SK-MEL-5 (cell line): ENCODE results near the gene PSMC2. TPM values are rescaled to one million over a fixed set of nuclear protein-coding genes. Genes with fewer than 3 reads are reported as not detected.

Source experiments
- DNase-seq: peaks from one replicate; pipeline ENCODE4 v3.0.0-alpha.2; 2016; ENCODE audit warnings: low read depth, low spot score
- in situ Hi-C: cut with HindIII; loops from 2 replicates; pipeline ENCODE4 v1.10.0; 2016; ENCODE audit warnings: low sequenced_read_pairs, high pct_unique_total_duplicates, low pct_unique_long_range_greater_than_20kb
- polyA plus RNA-seq, 2 experiments: library from polyadenylated mRNA; depleted of rRNA; stranded (reverse); fragments of >200 nt; gene quantifications; 2 replicates each; pipeline ENCODE4 v1.2.3, GENCODE V29; 2015
- total RNA-seq: library from RNA; depleted of rRNA; stranded (reverse); fragments of >200 nt; shearing (Covaris generic); gene quantifications from 2 replicates; pipeline ENCODE4 v1.2.3, GENCODE V29; 2014; rRNA removed

The PSMC2 gene
- 375 and 389 TPM in 2 replicates for total RNA-seq
- polyA plus RNA-seq (2015; cell fraction: cytosol; rRNA removed) = 205 and 214 TPM in 2 replicates
- 201 and 218 TPM in 2 replicates for polyA plus RNA-seq (2015; cell fraction: nucleus; rRNA removed)

DNA sequence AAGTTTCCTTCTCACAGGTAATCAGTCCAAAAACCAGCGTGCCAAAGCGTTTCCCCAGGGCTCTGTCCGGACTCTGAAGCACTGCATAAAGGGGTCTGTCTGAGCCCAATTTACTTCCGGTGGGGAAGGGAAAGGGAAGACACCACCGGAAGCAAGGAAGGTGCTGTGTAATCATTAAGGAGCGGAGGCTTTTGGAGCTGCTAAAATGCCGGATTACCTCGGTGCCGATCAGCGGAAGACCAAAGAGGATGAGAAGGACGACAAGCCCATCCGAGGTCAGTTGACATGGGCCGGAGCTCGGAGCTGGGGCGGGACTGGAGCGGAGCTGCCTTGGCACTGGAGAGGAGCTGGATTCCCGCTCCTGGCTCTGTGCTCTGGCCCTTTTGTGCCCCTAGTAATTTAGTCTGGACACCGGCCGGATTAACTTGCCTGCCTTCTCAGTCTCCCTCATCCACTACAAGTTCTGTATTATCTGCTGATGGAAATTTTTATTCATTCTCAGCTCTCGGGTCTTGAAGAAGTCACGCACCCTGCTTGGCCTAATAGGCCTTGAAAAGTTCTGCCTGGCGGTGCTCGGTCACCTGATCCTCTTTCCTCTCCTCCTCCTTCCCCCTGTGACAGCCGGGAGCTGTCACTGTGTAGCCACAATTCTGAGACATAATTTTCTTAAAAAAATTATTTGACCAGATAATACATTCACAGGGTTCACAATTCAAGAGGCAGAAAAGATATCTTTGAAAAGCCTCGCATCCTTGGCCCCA, at the start of gene PSMC2:
TSS of gene PSMC2 (plus strand) at position 137 of the 761 bp plus-strand sequence. CDS start at position 206, 69 bp downstream.
- in situ Hi-C loops = no loop called here
- peak; percentile 96 for DNase-seq

DNA sequence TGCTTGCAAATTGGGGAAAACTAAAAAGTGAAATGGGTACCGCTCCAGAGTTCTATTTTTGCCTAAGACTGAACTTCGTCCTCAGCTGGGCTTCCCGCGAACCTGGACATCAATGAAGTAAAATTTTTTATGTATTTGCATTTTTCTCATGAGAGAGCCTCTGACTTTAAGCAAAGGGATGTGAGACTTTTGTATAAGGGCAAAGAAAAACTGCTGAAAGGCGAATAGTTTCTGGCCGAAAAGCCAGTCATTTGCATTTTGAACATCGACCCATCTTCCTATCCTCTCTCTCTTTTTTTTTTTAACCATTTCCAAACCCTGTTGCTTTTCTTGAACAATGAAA, 49.6 kb upstream of the PSMC2 start:
- no peak for DNase-seq
- in situ Hi-C loops = no loop called here

DNA sequence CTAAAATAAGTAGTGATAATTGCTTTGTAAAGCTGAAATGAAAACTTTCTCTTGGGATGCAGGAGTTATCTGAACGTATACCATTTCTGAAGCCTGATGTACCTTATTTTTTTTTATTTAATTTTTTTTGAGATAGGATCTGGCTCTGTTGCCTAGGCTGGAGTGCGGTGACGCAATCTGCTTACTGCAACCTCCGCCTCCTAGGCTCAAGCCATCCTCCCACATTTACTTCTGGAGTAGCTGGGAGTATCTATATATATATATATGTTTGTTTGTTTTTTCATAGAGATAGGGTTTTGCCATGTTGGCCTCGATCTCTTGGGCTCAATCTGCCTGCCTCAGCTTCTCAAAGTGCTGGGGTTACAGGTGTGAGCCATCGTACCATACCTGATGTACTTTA, 47.8 kb upstream of the PSMC2 start:
- in situ Hi-C loops = no loop called here
- DNase-seq = no peak

DNA sequence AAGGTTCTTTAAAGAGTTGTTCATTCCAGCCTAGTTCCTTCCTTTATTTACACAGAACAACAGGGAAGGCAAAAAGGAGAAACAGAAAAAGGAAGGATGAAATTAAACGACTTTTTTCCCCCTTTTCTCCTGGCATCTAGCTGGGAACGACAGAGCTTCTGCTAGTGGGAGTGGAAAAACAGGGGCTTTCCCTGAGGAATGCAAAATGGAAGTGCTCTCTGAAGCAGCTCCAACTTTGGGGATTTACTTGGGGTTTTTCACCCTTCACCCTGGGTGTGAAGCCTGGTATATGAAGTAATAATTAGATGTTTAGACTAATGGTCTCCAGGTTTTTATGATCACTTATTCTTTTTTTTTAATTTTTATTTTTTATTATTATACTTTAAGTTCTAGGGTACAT, 46.0 kb upstream of the PSMC2 start:
- DNase-seq = no peak
- in situ Hi-C loops = no loop called here

DNA sequence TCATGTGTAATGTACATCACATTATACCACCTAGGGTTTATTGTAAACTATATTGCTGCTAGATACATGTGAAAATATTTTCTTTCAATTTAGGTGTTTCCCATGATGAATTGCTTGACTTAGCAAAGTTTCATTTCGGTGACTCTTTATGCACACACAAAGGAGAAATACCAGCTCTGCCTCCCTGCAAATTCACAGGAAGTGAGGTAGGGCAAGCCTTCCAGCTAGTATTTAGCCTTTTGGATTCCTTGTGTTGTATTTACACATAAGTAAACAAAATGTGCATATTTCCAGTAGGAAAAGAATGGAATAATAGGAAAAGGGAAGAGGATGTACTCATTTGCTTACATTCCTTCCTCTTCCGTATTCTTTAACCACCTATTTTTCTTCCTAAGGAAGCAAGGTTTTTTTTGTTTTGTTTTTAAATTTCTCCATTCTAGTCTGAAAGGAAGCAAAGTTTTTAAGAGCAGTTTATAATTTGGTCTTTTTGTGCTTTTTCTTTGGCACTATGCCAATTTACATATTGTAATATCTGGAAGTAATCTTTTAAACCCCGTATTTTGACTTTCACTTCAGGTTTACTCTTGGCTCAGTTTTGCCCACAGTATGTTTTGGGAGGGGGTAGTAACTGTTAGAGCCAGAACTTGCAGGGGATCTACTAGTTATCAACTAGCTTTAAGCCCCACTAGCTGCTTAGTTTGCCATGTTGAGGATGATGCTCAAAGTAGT, 39.8 kb upstream of the PSMC2 start:
- in situ Hi-C loops = loop anchor here (5.0 kb wide), 1 partner anchor 35 kb away; the partner anchor contains the start of gene DNAJC2

DNA sequence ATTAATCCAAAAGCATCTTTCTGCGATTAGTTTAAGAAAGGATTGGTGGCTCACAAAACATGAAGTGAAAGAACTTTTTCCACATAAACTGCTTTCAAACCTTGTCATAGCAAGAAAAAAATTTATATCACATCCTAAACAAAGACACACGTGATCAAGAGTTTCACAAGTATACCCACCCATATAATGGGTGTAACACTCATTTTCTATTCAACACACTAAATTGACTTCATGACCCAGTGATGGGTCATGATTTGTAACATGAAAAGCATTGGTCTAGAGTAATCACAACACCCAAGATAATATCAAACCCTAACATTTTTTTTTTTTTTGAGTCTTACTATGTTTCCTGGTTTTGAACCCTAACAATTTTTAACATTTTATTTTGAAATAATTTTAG, 32.6 kb upstream of the PSMC2 start:
- in situ Hi-C loops = no loop called here

More for the DNA sequence above, 39.8 kb upstream of the PSMC2 start:
- no peak for DNase-seq

DNA sequence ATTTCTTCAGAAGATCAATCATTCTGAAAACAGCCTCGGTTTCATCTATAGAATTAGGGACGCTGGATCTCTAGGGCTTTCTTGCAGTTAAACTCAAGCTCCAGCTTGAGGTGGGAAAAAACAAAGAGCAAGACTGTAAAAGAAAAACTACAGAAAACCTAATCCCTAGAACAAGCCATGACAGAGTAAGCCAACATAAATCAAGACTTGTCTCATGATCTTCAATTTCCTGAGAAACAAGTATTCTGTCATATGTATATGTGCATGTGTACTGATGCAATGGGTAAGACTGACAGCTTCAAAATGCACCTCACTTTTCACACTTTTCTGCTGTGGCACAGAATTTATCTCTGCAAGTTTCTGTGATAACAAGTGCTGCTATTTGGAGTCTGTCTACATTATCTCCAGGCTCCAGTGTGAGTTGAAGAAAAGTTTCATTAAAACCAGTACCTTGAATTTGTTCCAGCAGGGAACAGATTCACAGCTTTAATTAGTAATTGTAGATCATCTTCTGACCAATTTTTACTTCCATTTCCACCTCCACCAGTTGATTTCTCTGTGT, 31.0 kb upstream of the PSMC2 start:
- no peak for DNase-seq
- in situ Hi-C loops = no loop called here

More for the DNA sequence above, 32.6 kb upstream of the PSMC2 start:
- no peak for DNase-seq

DNA sequence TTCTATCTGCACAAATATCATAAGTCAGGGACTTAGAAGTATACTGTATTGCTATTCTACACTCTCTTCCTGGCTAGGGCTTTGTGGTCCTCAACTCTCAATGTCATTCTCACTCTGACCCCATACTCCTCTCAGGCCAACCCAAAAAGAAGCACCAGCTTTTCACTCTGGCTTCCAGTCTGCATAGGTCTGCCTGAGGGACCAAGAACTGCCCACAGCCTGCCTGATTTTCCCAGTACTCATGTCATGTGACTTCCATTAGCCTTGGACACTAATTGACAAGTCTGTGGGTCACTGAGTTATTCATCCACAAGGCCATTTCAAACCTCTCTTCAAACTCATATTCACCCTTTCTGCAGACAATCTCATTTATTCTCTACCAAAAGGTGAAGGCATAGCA, 30.4 kb upstream of the PSMC2 start:
- no peak for DNase-seq
- in situ Hi-C loops = no loop called here

DNA sequence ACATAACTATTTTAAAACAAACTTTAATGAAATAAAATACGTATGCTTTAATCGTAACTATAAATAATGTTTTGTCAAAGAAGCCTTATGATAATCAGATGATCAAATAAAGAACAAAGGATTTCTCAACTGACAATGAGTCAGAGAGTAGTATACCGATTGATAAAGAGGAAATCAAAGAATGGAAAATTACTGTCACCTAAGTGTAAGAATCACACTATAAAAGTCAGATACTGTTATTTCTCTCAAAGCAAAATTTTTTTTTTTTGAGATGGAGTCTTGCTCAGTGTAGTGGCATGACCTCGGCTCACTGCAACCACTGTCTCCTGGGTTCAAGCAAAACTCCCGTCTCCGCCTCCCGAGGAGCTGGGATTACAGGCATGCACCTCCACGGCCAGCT, 21.7 kb upstream of the PSMC2 start:
- no peak for DNase-seq
- in situ Hi-C loops = no loop called here

DNA sequence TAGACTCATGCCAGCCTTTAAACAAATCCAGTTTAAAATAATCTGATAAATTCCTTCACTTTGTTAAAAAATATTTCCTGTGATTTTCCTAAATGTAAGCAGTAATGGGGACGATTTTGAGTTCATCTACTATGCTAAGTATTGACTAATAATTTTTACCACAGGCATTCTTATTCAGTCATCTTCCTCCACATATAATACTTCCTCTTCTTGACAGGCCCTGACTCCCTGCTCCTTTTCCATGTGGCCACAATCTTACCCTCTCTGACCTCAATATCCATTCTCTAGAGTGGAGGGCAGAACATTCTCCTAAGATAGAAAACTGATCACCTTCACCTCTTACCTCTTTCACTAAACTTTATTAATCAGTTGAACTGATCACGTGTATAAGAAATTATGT, 10.7 kb upstream of the PSMC2 start:
- no peak for DNase-seq
- in situ Hi-C loops = no loop called here

DNA sequence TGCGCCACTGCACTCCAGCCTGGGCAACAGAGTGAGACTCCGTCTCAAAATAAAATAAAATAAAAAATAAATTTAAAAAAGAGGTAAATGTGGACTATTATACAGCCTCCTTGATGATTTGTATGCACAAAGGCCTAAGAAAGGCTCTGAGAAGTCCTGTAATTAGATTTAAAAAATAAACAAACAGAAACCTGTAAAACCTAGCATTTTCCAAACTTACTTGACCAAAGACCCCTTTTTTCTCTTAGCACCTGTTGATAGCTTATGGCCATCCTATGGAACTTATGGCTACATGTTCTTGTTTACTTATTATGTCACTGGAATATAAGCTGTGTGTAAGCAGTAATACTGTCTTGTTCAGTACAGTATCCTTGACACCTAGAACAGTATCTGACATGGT, 8.6 kb upstream of the PSMC2 start:
- in situ Hi-C loops = no loop called here
- DNase-seq = no peak

DNA sequence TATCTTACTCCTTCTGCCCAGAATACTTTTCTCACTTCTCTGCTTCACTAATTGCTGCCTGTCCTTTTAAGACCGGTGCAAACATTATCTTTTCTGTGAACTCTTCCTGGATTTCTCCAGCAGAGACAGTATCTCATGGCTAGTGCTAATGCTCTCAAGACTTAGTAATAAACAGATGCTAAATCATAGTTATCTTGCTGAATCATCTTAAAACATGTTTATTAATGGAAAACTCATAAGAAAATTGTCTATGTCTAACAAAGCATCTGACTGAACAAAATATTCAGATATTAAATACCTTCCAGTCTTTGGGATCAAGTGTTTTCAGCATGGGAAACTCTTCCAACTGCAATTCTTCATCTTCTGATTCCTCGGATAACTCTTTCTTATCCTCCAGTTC, 6.0 kb upstream of the PSMC2 start:
- in situ Hi-C loops = loop anchor here (5.0 kb wide), 1 partner anchor 34 kb away; no protein-coding TSS in a partner anchor
- DNase-seq = no peak

DNA sequence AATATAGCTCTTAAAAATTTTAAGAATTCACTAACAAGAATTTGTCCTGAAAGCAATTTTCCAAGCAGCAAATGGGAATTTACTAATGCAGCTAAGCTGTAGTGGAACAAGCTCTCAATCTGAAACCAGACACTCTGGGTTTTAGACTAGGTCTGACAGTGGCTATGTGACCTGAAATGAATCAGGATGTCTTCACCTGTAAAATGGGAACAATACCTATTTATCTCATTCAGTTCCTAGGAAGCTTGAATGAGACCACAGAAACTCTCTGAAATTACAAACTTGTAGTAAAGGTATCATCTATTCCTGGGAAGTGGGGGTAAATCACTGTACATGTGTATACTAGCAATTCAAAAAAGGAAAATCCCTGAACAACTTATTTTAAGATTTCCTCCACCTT, 4.1 kb upstream of the PSMC2 start:
- in situ Hi-C loops = loop anchor here (5.0 kb wide), 1 partner anchor 36 kb away; no protein-coding TSS in a partner anchor
- DNase-seq = no peak

DNA sequence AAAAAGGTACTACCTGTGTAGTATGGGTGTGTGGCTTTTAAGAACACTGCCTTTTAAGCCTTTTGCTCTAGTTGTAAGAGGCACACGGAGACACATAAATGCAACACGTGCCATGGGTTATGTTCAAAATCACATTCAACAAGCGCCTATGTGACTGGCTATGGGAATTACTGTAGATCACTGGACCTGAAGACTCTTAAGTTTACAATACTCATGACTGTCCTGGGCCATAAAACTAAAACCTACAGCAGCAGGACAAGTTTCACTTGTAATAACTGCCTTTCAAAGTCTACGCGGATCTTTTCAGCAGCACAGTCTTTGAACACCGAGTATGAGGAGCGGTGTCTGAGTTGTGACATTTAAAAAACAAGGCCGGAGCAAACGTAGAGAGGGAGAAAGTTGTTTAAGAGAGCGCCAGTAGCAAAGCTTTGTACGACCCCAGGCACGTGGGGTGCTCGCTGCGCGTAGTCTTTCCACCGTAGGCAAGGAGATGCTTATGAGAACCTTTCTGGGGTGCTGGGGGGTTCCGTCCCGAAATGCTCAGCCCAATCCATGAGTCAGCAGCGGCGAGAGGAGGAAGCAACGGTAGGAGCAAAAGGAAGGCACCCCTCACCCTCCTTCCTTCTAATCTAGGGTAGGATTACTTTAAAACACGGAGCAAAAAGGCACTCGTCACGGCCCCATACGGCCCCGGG, 3.5 kb upstream of the PSMC2 start:
- in situ Hi-C loops = loop anchor here (5.0 kb wide), 1 partner anchor 37 kb away; no protein-coding TSS in a partner anchor
- peak; percentile 29 for DNase-seq

DNA sequence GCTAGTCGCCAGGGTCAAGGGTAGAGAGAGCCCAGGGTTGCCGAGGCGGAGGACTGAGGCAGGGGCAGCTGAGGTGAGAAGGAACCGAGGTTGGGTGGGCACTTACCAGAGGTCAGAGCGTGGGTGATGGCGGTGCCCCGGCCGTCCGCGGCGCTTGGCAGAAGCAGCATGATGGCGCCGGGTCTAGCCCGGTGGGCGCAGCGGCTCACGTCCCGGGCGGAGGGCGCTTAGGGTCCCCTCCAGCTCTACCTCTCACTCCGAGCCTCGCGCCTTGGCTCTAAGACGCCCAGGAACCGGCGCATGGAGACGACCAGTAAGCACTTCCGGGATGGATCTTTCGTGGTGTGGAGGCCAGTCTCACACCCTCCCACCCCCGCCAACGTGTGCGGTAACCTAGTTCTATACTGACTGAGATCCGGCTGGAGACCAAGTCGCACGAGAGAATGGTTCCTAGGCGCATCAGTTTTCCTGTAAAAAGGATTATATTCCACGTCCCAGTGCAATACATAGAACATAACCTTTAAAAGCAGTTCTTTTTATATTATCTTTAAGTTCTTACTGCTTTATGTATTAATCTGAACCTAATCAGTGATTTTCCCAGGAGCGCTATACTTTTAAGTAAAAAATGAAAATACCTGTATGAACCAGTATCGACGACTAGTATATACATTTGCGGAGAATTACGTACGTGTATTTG, 2.8 kb upstream of the PSMC2 start, which contains the start of gene DNAJC2:
TSS of gene DNAJC2 (minus strand) at position 315 of the 697 bp plus-strand sequence. CDS start at position 170, 145 bp downstream.
- in situ Hi-C loops = loop anchor here (5.0 kb wide), 1 partner anchor 37 kb away; no protein-coding TSS in a partner anchor
- DNase-seq = peak; percentile 96

DNA sequence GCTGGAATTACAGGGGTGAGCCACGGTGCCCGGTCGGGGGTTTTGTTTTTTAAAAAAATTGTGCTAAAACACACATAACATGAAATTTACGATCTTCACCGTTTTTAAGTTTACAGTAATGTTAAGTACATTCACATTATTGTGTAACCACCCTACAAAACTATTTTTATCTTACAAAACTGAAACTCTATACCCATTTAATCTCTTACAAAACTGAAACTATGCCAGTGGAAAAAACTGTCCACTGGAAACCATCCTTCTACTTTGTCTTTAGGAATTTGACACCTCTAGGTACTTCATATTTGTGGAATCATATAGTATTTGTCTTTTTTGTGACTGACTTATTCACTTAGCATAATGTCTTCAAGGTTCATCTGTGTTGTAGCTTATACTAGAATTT, 1.0 kb upstream of the PSMC2 start:
- no peak for DNase-seq
- in situ Hi-C loops = no loop called here

DNA sequence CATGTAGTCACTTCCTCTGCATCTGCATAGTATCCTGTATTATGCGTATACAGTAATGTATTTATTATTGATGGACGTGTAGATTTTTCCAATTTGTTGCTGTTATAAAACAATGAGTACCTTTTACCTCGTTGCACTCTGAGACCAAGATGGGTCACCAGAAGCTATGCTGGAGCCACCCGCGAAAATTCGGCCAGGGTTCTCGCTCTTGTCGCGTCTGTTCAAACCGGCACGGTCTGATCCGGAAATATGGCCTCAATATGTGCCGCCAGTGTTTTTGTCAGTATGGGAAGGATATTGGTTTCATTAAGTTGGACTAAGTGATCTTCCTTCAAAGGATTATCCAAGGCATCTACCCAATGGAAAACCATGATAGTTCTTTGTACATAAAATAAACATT, 1.0 kb downstream of the PSMC2 start:
- no peak for DNase-seq
- in situ Hi-C loops = no loop called here
